HG02885 (cell line): Measurements from ENCODE around the gene USP21.

Experiments used
- ATAC-seq: cut with Tn5 transposase; IDR thresholded peaks from one replicate; pipeline ENCODE4 v1.9.1; 2021; ENCODE audit warnings: mild to moderate bottlenecking; ENCODE audit not compliant: unreplicated experiment, poor library complexity

USP21 gene

GRCh38 chr1:161207173-161207572 is 47.9 kb downstream of the USP21 start:
- ATAC-seq = no peak

- peak; percentile 57 for ATAC-seq
Observed at GRCh38 chr1:161209790-161210409, 50.6 kb downstream of the USP21 start.

GRCh38 chr1:161214369-161214768 is 55.1 kb downstream of the USP21 start:
- no peak for ATAC-seq

GRCh38 chr1:161215076-161215475 is 55.8 kb downstream of the USP21 start, which contains the start of gene FCER1G:
TSS of gene FCER1G (plus strand) at chr1:161215295. CDS start at chr1:161215322, 27 bp downstream.
- ATAC-seq = no peak
